Pancreas (tissue), 10 donors: ENCODE results near the gene ATP13A1. TPM values are rescaled to one million over a fixed set of nuclear protein-coding genes. Genes with fewer than 3 reads are reported as not detected.

ENCODE experiments used
- ATAC-seq, 4 donors: fragments of 200-7000 bp; cut with Tn5 transposase; one replicate each; pipeline versions ENCODE4 v1.8.0 to v1.9.1; 2020; ENCODE audit warnings: mild to moderate bottlenecking in 4 of 4, moderate library complexity in 4 of 4
- DNase-seq, 6 donors: peaks; one replicate each; pipeline ENCODE4 v3.0.0-alpha.2; 2020
- FAIRE-seq: peaks from 2 replicates; lab custom pipeline; 2012; peaks lifted over from hg19 to GRCh38; lab: Jason Lieb, UNC
- H3K27ac ChIP-seq, 4 donors: fragments of 200-600 bp; sonication (generic); 1 replicate in 3 of 4; 2 replicates in 1 of 4; pipeline versions ENCODE4 v1.5.0 to v1.8.0; 2020
- H3K27me3 ChIP-seq, 4 donors: fragments of 200-600 bp; one replicate each; pipeline ENCODE4 v1.8.0; 2021
- H3K36me3 ChIP-seq, 3 donors: fragments of 200-600 bp; sonication (generic) in 1 of 3; one replicate each; pipeline versions ENCODE4 v1.5.0 to v1.8.0; 2020 to 2021
- H3K4me1 ChIP-seq, 3 donors: fragments of 200-600 bp; one replicate each; pipeline ENCODE4 v1.8.0; 2021
- H3K4me3 ChIP-seq, 4 donors: fragments of 200-600 bp; sonication (generic) in 2 of 4; one replicate each; pipeline versions ENCODE4 v1.5.0 to v1.8.0; 2020 to 2021
- H3K9me3 ChIP-seq, 4 donors: fragments of 200-600 bp; one replicate each; pipeline ENCODE4 v1.8.0; 2021
- WGBS, 2 donors: extraction: QIAGEN DNeasy Blood & Tissue Kit; methylation state at CpG; one replicate each; pipeline ENCODE4 v1.1.7; 2013; 5-methylcytosine and 5-hydroxymethylcytosine counted together
- intact Hi-C, 3 donors: fragments of 100-400 bp; cut with DNase I; formaldehyde crosslinking; loops; one replicate each; pipeline versions ENCODE4 v1.11.1 to v1.14.2; 2022
- polyA plus RNA-seq, 2 donors: library from polyadenylated mRNA; stranded (reverse); fragments of 200-250 nt; gene quantifications; one replicate each; pipeline ENCODE4 v1.2.3, GENCODE V29; 2013
- total RNA-seq, 6 donors: library from RNA; stranded (reverse); fragmentation: NEBNext Ultra II Directional in 4 of 6; extraction: Animal tissue kit (Norgen Biotek cat#: 25700) in 4 of 6; gene quantifications; one replicate each; pipeline versions ENCODE4 v1.2.1 to v1.2.4, GENCODE V29; 2021 to 2023
- TF ChIP-seq, protein P1 (sequence below), 4 donors: fragments of 200-600 bp; sonication (generic) in 3 of 4; IDR thresholded peaks; one replicate each; pipeline versions ENCODE4 v1.5.0 to v1.8.0; 2021; ENCODE audit warnings: antibody characterized with exemption in 4 of 4
- donor health status: healthy with polysubstance abuse.
- donor health status: DM: no; HTN: no; CAD: no; lungs with moderate emphysema.
- donor health status: DM: no; HTN: no; CAD: no.
- donor health status: control.
- donor health status: control.
- donor health status: Bipolar disorder and iron deficiency.
- donor health status: DM: yes; HTN: yes; CAD: no.
- donor health status: DM: no; HTN: no; CAD: no.
- donor health status: DM: no; HTN: no; CAD: no.
- donor health status: DM: yes; HTN: yes; CAD: no.

ATP13A1 gene
- total and polyA plus RNA-seq, 8 donors: 24.9 to 77.3 (median 36.1) TPM

DNA sequence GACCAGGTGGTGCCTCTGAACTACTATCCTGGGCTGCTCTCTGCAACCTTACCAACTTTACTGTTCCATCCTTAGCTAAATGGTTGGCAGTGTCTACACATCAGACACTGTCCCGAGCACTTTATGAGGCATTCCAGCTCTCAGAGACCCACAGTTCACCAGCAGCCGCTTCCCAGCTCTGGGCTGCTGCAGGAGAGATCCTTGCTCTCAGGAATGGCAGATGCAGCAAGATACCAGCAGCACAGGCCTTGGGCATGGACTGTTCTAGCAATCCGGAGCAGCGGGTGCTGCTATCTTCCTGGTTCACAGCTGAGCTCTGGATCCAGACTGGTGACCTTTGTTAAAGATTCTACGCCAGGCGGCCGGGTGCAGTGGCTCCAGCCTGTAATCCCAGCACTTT lies 32.1 kb downstream of the ATP13A1 start:
- TF ChIP-seq, protein P1, sequence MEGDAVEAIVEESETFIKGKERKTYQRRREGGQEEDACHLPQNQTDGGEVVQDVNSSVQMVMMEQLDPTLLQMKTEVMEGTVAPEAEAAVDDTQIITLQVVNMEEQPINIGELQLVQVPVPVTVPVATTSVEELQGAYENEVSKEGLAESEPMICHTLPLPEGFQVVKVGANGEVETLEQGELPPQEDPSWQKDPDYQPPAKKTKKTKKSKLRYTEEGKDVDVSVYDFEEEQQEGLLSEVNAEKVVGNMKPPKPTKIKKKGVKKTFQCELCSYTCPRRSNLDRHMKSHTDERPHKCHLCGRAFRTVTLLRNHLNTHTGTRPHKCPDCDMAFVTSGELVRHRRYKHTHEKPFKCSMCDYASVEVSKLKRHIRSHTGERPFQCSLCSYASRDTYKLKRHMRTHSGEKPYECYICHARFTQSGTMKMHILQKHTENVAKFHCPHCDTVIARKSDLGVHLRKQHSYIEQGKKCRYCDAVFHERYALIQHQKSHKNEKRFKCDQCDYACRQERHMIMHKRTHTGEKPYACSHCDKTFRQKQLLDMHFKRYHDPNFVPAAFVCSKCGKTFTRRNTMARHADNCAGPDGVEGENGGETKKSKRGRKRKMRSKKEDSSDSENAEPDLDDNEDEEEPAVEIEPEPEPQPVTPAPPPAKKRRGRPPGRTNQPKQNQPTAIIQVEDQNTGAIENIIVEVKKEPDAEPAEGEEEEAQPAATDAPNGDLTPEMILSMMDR (IDR thresholded peaks at IDR 0.05): no peak
- ATAC-seq: no peak
- 89 to 94% methylated on average over 7 of the region's 7 CpGs for WGBS, 2 donors

DNA sequence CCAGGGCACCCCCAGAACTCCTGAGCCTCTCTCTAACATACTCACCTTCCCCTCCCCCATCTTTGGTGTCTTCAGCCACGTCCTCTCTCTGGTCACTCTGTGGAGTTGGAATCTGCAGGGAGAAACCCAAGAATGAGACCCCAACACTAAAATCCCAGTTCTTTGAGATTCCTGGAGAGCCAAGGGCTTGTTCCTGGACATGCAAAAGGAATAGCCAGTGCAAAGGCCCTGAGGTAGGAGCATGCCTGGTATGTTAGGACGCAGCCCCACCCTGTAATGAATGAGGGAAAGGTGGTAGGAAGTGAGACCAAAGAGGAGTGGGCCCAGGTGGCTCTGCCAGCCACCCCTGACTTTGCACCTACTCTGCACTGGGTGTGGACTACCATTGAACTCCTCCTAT lies 33.0 kb downstream of the ATP13A1 start:
- Histone ChIP-seq H3K27me3 (no peaks in the 10 kb centered on the region), H3K4me1 (no peaks in the 10 kb centered on the region), H3K4me3 (no peak overlapping the region), H3K27ac (no peak overlapping the region), H3K9me3 (no peaks in the 10 kb centered on the region), H3K36me3 (no peaks in the 10 kb centered on the region)
- TF ChIP-seq, protein P1 (IDR thresholded peaks at IDR 0.05): no peak
- ATAC-seq: no peak
- FAIRE-seq: no peak
- intact Hi-C loops: loop anchor here in 1 of 3 donors (10.0 kb wide), 1 partner anchor 86 kb away; no protein-coding TSS in a partner anchor
- DNase-seq: peak in 1 of 6 donors; percentile 8
- 95 to 100% methylated on average over 2 of the region's 2 CpGs for WGBS, 2 donors

More for the DNA sequence above, 32.1 kb downstream of the ATP13A1 start:
- Histone ChIP-seq H3K4me1 (no peaks in the 10 kb centered on the region), H3K9me3 (no peaks in the 10 kb centered on the region), H3K4me3 (no peak overlapping the region), H3K27ac (no peak overlapping the region), H3K36me3 (no peaks in the 10 kb centered on the region), H3K27me3 (no peaks in the 10 kb centered on the region)
- intact Hi-C loops: loop anchor here in 1 of 3 donors (10.0 kb wide), 1 partner anchor 87 kb away; no protein-coding TSS in a partner anchor
- DNase-seq (no peak), FAIRE-seq (no peak)

- WGBS, 2 donors: 96 to 97% methylated on average over 11 of the region's 11 CpGs
- intact Hi-C loops: loop anchor here in 1 of 3 donors (10.0 kb wide), 1 partner anchor 85 kb away; no protein-coding TSS in a partner anchor
- Histone ChIP-seq H3K36me3 (no peaks in the 10 kb centered on the region), H3K4me1 (no peaks in the 10 kb centered on the region), H3K27ac (no peak overlapping the region), H3K27me3 (no peaks in the 10 kb centered on the region), H3K4me3 (no peak overlapping the region), H3K9me3 (no peaks in the 10 kb centered on the region)
- DNase-seq (peak in 1 of 6 donors; percentile 66), FAIRE-seq (no peak), ATAC-seq (no peak)
- TF ChIP-seq, protein P1 (IDR thresholded peaks at IDR 0.05): no peak
Measured at GRCh38 chr19:19630062-19630414, 33.4 kb downstream of the ATP13A1 start.

GRCh38 chr19:19628501-19629134 lies 34.9 kb downstream of the ATP13A1 start:
- Histone ChIP-seq H3K27ac (peak overlapping the region; percentile 82 to 93 (median 89)), H3K27me3 (no peaks in the 10 kb centered on the region), H3K36me3 (no peaks in the 10 kb centered on the region), H3K4me3 (peak overlapping the region; percentile 47 to 80 (median 64)), H3K9me3 (no peaks in the 10 kb centered on the region), H3K4me1 (no peaks in the 10 kb centered on the region)
- ATAC-seq (peak; percentile 68 to 83 (median 72)), FAIRE-seq (no peak), DNase-seq (peak; percentile 45 to 89 (median 81))
- 3 to 4% methylated on average over 36 to 51 of the region's 51 CpGs for WGBS, 2 donors
- intact Hi-C loops: no loop called here
- TF ChIP-seq, protein P1 (IDR thresholded peaks at IDR 0.05): no peak
